ENCODE data around the gene GNA12. TPM values are rescaled to one million over a fixed set of nuclear protein-coding genes. Genes with fewer than 3 reads are reported as not detected.

Gene GNA12
- total RNA-seq, 1 experiment from 2014 or later = 15.0 TPM

- H3K9me3 ChIP-seq (ENCODE audit: low read length) = no peaks in the 10 kb centered on the region
- no TSS peak for BruUV-seq (replicated peaks)
- no peak overlapping the region for H3K27ac ChIP-seq (ENCODE audit: low read length)
- peaks cover 24% of the 10 kb centered on the region for H3K4me1 ChIP-seq (ENCODE audit: insufficient read depth, low read length)
- no peak overlapping the region for H3K9ac ChIP-seq (ENCODE audit: low read length)
- DNase-seq = no peak
- intact Hi-C loops (cut with micrococcal nuclease) = no loop called here
- H3K27me3 ChIP-seq (ENCODE audit: low read length) = no peaks in the 10 kb centered on the region
- H4K20me1 ChIP-seq (ENCODE audit: low read length) = no peaks in the 10 kb centered on the region
- no peak for TF ChIP-seq EZH2 (IDR thresholded peaks at IDR 0.05; ENCODE audit: low read length, unreplicated experiment)
- TF ChIP-seq CTCF (conservative IDR thresholded peaks at IDR 0.05; ENCODE audit: low read depth, low read length) = no peak
- TF ChIP-seq EZH2phosphoT487 (IDR thresholded peaks at IDR 0.05; ENCODE audit: borderline replicate concordance, low read length) = no peak
- H3K9me2 ChIP-seq (replicated peaks; ENCODE audit: low read length) = no peaks in the 10 kb centered on the region
- H3K79me2 ChIP-seq (ENCODE audit: low read length) = peaks cover 14% of the 10 kb centered on the region
- H3K36me3 ChIP-seq (ENCODE audit: low read depth, low read length) = no peaks in the 10 kb centered on the region
- POLR2A ChIA-PET (ENCODE audit: unreplicated experiment) = no interaction called here
- CTCF ChIA-PET = no interaction called here
- no peak overlapping the region for H2AFZ ChIP-seq (ENCODE audit: low read length)
- no peak overlapping the region for H3K4me3 ChIP-seq (ENCODE audit: low read length)
- peaks cover 14% of the 10 kb centered on the region for H3F3A ChIP-seq (ENCODE audit: low read length, unreplicated experiment)
- ATAC-seq = no peak
- no peak overlapping the region for H3K4me2 ChIP-seq (ENCODE audit: low read length)
Observed at GRCh38 chr7:2761801-2762497, 82.2 kb downstream of the GNA12 start.

DNA sequence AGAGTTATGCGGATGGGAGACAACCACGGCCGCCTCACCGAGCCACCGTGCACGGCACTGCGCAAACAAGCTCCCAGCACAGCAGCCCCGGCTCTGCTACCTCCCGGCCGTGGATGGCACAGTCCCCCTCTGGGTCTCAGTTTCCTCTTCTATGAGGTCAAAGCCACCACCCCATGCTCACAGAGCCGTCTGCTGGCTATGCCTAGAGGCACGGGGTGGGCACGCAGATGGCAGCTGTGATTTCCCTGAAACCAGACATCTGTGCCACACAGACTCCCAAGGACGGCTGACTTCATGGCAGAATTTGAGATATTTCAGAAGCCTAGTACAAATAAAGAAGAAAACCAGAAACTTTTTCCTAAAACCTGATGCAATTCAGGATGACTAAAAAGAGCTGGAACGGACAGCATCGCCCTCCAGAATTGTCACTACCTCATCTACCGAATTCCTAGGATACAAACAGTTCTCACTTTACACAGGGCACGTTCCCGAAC, 82.9 kb downstream of the GNA12 start:
- Histone ChIP-seq H3K9me2 (replicated peaks; ENCODE audit: low read length) (no peaks in the 10 kb centered on the region), H2AFZ (ENCODE audit: low read length) (no peak overlapping the region), H3K4me2 (ENCODE audit: low read length) (no peak overlapping the region), H3K4me3 (ENCODE audit: low read length) (no peak overlapping the region), H3K9me3 (ENCODE audit: low read length) (no peaks in the 10 kb centered on the region), H3K79me2 (ENCODE audit: low read length) (peaks cover 21% of the 10 kb centered on the region), H3K4me1 (ENCODE audit: insufficient read depth, low read length) (peaks cover 32% of the 10 kb centered on the region), H3F3A (ENCODE audit: low read length, unreplicated experiment) (peaks cover 18% of the 10 kb centered on the region), H4K20me1 (ENCODE audit: low read length) (no peaks in the 10 kb centered on the region), H3K27ac (ENCODE audit: low read length) (no peak overlapping the region), H3K27me3 (ENCODE audit: low read length) (no peaks in the 10 kb centered on the region), H3K36me3 (ENCODE audit: low read depth, low read length) (no peaks in the 10 kb centered on the region), H3K9ac (ENCODE audit: low read length) (no peak overlapping the region)
- ChIA-PET POLR2A (ENCODE audit: unreplicated experiment) (no interaction called here), CTCF (interaction anchor here (1.0 to 1.4 kb wide), 2 partner anchors 40 to 41 kb away, joined by 3 to 7 read pairs; no protein-coding TSS in a partner anchor)
- ATAC-seq = no peak
- intact Hi-C loops (cut with micrococcal nuclease) = no loop called here
- TF ChIP-seq EZH2 (IDR thresholded peaks at IDR 0.05; ENCODE audit: low read length, unreplicated experiment) = no peak
- no peak for TF ChIP-seq CTCF (conservative IDR thresholded peaks at IDR 0.05; ENCODE audit: low read depth, low read length)
- TF ChIP-seq EZH2phosphoT487 (IDR thresholded peaks at IDR 0.05; ENCODE audit: borderline replicate concordance, low read length) = no peak
- DNase-seq = no peak
- no TSS peak for BruUV-seq (replicated peaks)

Measured in PC-3 (cell line).